Measurements from ENCODE around the gene OSBP2.

OSBP2 gene

GRCh38 chr22:30863081-30863833, 168.6 kb downstream of the OSBP2 start:
- no peaks in the 10 kb centered on the region for H3K79me1 ChIP-seq (ENCODE audit: low read length)
- H3K4me3 ChIP-seq (ENCODE audit: low read length) = no peak overlapping the region
- no peak overlapping the region for H3K9ac ChIP-seq (ENCODE audit: low read length)
- H2BK120ac ChIP-seq (ENCODE audit: low read depth, low read length) = no peak overlapping the region
- H3K27ac ChIP-seq (ENCODE audit: low read depth, low read length) = no peak overlapping the region
- H3K36me3 ChIP-seq (ENCODE audit: control insufficient read depth, insufficient read depth, low read length) = no peaks in the 10 kb centered on the region
- peak overlapping the region; percentile 25 for H3K56ac ChIP-seq (ENCODE audit: low read length)
- H3K23ac ChIP-seq (ENCODE audit: low read length) = no peak overlapping the region
- no peaks in the 10 kb centered on the region for H3K79me2 ChIP-seq (ENCODE audit: control insufficient read depth, insufficient read depth, low read length)
- no peak overlapping the region for H4K5ac ChIP-seq (ENCODE audit: low read length)
- peaks cover 3% of the 10 kb centered on the region for H3K4me1 ChIP-seq (ENCODE audit: control insufficient read depth, low read depth, low read length)
- no peak overlapping the region for H2BK15ac ChIP-seq (replicated peaks; ENCODE audit: low read depth)
- no peak overlapping the region for H2BK5ac ChIP-seq (ENCODE audit: low read length)
- no peak overlapping the region for H3K4ac ChIP-seq (ENCODE audit: low read depth, low read length)
- no peak overlapping the region for H4K8ac ChIP-seq (ENCODE audit: low read depth, low read length)
- WGBS (ENCODE audit: extremely low coverage, insufficient coverage, low lambda C conversion rate) = no CpG with 5 or more reads among the region's 19 CpGs
- no peaks in the 10 kb centered on the region for H3K27me3 ChIP-seq (ENCODE audit: insufficient read depth, low read length, poor library complexity)
- H3K4me2 ChIP-seq (ENCODE audit: low read length) = no peak overlapping the region
- H2AK5ac ChIP-seq (ENCODE audit: low read length) = no peak overlapping the region
- peak; percentile 65 for DNase-seq
- H3K18ac ChIP-seq (ENCODE audit: low read length) = no peak overlapping the region

GRCh38 chr22:30864441-30865420, 170.1 kb downstream of the OSBP2 start:
- no peak overlapping the region for H2BK5ac ChIP-seq (ENCODE audit: low read length)
- no peak overlapping the region for H3K23ac ChIP-seq (ENCODE audit: low read length)
- H3K79me1 ChIP-seq (ENCODE audit: low read length) = no peaks in the 10 kb centered on the region
- H3K4me2 ChIP-seq (ENCODE audit: low read length) = no peak overlapping the region
- no peak overlapping the region for H2BK120ac ChIP-seq (ENCODE audit: low read depth, low read length)
- H3K56ac ChIP-seq (ENCODE audit: low read length) = no peak overlapping the region
- H3K9ac ChIP-seq (ENCODE audit: low read length) = no peak overlapping the region
- H2BK15ac ChIP-seq (replicated peaks; ENCODE audit: low read depth) = no peak overlapping the region
- no peak overlapping the region for H3K4ac ChIP-seq (ENCODE audit: low read depth, low read length)
- no peak overlapping the region for H2AK5ac ChIP-seq (ENCODE audit: low read length)
- no peaks in the 10 kb centered on the region for H3K36me3 ChIP-seq (ENCODE audit: control insufficient read depth, insufficient read depth, low read length)
- no peaks in the 10 kb centered on the region for H3K27me3 ChIP-seq (ENCODE audit: insufficient read depth, low read length, poor library complexity)
- H3K79me2 ChIP-seq (ENCODE audit: control insufficient read depth, insufficient read depth, low read length) = no peaks in the 10 kb centered on the region
- H3K4me3 ChIP-seq (ENCODE audit: low read length) = no peak overlapping the region
- no peak overlapping the region for H3K27ac ChIP-seq (ENCODE audit: low read depth, low read length)
- H4K8ac ChIP-seq (ENCODE audit: low read depth, low read length) = no peak overlapping the region
- no CpG with 5 or more reads among the region's 17 CpGs for WGBS (ENCODE audit: extremely low coverage, insufficient coverage, low lambda C conversion rate)
- H3K4me1 ChIP-seq (ENCODE audit: control insufficient read depth, low read depth, low read length) = peaks cover 3% of the 10 kb centered on the region
- no peak overlapping the region for H3K18ac ChIP-seq (ENCODE audit: low read length)
- DNase-seq = no peak
- H4K5ac ChIP-seq (ENCODE audit: low read length) = no peak overlapping the region

- H3K4me1 ChIP-seq (ENCODE audit: control insufficient read depth, low read depth, low read length) = peaks cover 3% of the 10 kb centered on the region
- H2BK15ac ChIP-seq (replicated peaks; ENCODE audit: low read depth) = no peak overlapping the region
- no CpG with 5 or more reads among the region's 11 CpGs for WGBS (ENCODE audit: extremely low coverage, insufficient coverage, low lambda C conversion rate)
- H4K5ac ChIP-seq (ENCODE audit: low read length) = no peak overlapping the region
- H3K79me2 ChIP-seq (ENCODE audit: control insufficient read depth, insufficient read depth, low read length) = no peaks in the 10 kb centered on the region
- no peak overlapping the region for H3K4ac ChIP-seq (ENCODE audit: low read depth, low read length)
- no peaks in the 10 kb centered on the region for H3K36me3 ChIP-seq (ENCODE audit: control insufficient read depth, insufficient read depth, low read length)
- no peak for DNase-seq
- no peaks in the 10 kb centered on the region for H3K27me3 ChIP-seq (ENCODE audit: insufficient read depth, low read length, poor library complexity)
- no peak overlapping the region for H3K9ac ChIP-seq (ENCODE audit: low read length)
- H3K18ac ChIP-seq (ENCODE audit: low read length) = no peak overlapping the region
- H3K23ac ChIP-seq (ENCODE audit: low read length) = no peak overlapping the region
- H3K56ac ChIP-seq (ENCODE audit: low read length) = no peak overlapping the region
- no peak overlapping the region for H3K4me3 ChIP-seq (ENCODE audit: low read length)
- no peak overlapping the region for H4K8ac ChIP-seq (ENCODE audit: low read depth, low read length)
- no peak overlapping the region for H2BK120ac ChIP-seq (ENCODE audit: low read depth, low read length)
- no peak overlapping the region for H3K27ac ChIP-seq (ENCODE audit: low read depth, low read length)
- H2AK5ac ChIP-seq (ENCODE audit: low read length) = no peak overlapping the region
- no peaks in the 10 kb centered on the region for H3K79me1 ChIP-seq (ENCODE audit: low read length)
- H2BK5ac ChIP-seq (ENCODE audit: low read length) = no peak overlapping the region
- no peak overlapping the region for H3K4me2 ChIP-seq (ENCODE audit: low read length)
Measured at GRCh38 chr22:30865656-30866055, 171.0 kb downstream of the OSBP2 start.

- Histone ChIP-seq H4K8ac (ENCODE audit: low read depth, low read length) (no peak overlapping the region), H3K23ac (ENCODE audit: low read length) (no peak overlapping the region), H3K4me3 (ENCODE audit: low read length) (no peak overlapping the region), H3K79me1 (ENCODE audit: low read length) (no peaks in the 10 kb centered on the region), H3K4me2 (ENCODE audit: low read length) (no peak overlapping the region), H3K56ac (ENCODE audit: low read length) (no peak overlapping the region), H2BK120ac (ENCODE audit: low read depth, low read length) (no peak overlapping the region), H2BK15ac (replicated peaks; ENCODE audit: low read depth) (no peak overlapping the region), H3K4me1 (ENCODE audit: control insufficient read depth, low read depth, low read length) (peaks cover 3% of the 10 kb centered on the region), H3K79me2 (ENCODE audit: control insufficient read depth, insufficient read depth, low read length) (no peaks in the 10 kb centered on the region), H3K18ac (ENCODE audit: low read length) (no peak overlapping the region), H3K36me3 (ENCODE audit: control insufficient read depth, insufficient read depth, low read length) (no peaks in the 10 kb centered on the region), H2AK5ac (ENCODE audit: low read length) (no peak overlapping the region), H4K5ac (ENCODE audit: low read length) (no peak overlapping the region), H3K4ac (ENCODE audit: low read depth, low read length) (no peak overlapping the region), H3K27me3 (ENCODE audit: insufficient read depth, low read length, poor library complexity) (no peaks in the 10 kb centered on the region), H3K27ac (ENCODE audit: low read depth, low read length) (no peak overlapping the region), H2BK5ac (ENCODE audit: low read length) (no peak overlapping the region), H3K9ac (ENCODE audit: low read length) (no peak overlapping the region)
- DNase-seq = no peak
- no CpG with 5 or more reads among the region's 8 CpGs for WGBS (ENCODE audit: extremely low coverage, insufficient coverage, low lambda C conversion rate)
Measured at GRCh38 chr22:30866216-30866615, 171.5 kb downstream of the OSBP2 start.

- H4K5ac ChIP-seq (ENCODE audit: low read length) = no peak overlapping the region
- H2BK5ac ChIP-seq (ENCODE audit: low read length) = no peak overlapping the region
- H3K4ac ChIP-seq (ENCODE audit: low read depth, low read length) = no peak overlapping the region
- H3K36me3 ChIP-seq (ENCODE audit: control insufficient read depth, insufficient read depth, low read length) = no peaks in the 10 kb centered on the region
- peaks cover 3% of the 10 kb centered on the region for H3K4me1 ChIP-seq (ENCODE audit: control insufficient read depth, low read depth, low read length)
- H3K27me3 ChIP-seq (ENCODE audit: insufficient read depth, low read length, poor library complexity) = no peaks in the 10 kb centered on the region
- H3K9ac ChIP-seq (ENCODE audit: low read length) = no peak overlapping the region
- H3K79me2 ChIP-seq (ENCODE audit: control insufficient read depth, insufficient read depth, low read length) = no peaks in the 10 kb centered on the region
- WGBS (ENCODE audit: extremely low coverage, insufficient coverage, low lambda C conversion rate) = no CpG with 5 or more reads among the region's 4 CpGs
- H3K18ac ChIP-seq (ENCODE audit: low read length) = no peak overlapping the region
- no peak overlapping the region for H4K8ac ChIP-seq (ENCODE audit: low read depth, low read length)
- H3K56ac ChIP-seq (ENCODE audit: low read length) = no peak overlapping the region
- H3K4me2 ChIP-seq (ENCODE audit: low read length) = no peak overlapping the region
- no peak overlapping the region for H2BK15ac ChIP-seq (replicated peaks; ENCODE audit: low read depth)
- no peak overlapping the region for H3K23ac ChIP-seq (ENCODE audit: low read length)
- no peak overlapping the region for H3K4me3 ChIP-seq (ENCODE audit: low read length)
- DNase-seq = peak; percentile 27
- H2BK120ac ChIP-seq (ENCODE audit: low read depth, low read length) = no peak overlapping the region
- H2AK5ac ChIP-seq (ENCODE audit: low read length) = no peak overlapping the region
- H3K79me1 ChIP-seq (ENCODE audit: low read length) = no peaks in the 10 kb centered on the region
- no peak overlapping the region for H3K27ac ChIP-seq (ENCODE audit: low read depth, low read length)
Measured at GRCh38 chr22:30866811-30867271, 172.2 kb downstream of the OSBP2 start.

Measured in mesendoderm (in vitro differentiated cells).